Superior temporal gyrus (tissue), 1 donor: ENCODE measurements around the gene HPCAL4.

Experiments used
- DNase-seq: peaks from one replicate; pipeline ENCODE4 v3.0.0-alpha.2; 2016; ENCODE audit errors: extremely low spot score

Gene HPCAL4

GRCh38 chr1:39701049-39701439 is 9.8 kb upstream of the HPCAL4 start:
- DNase-seq: no peak

- DNase-seq: no peak
These were observed 9.1 kb upstream of the HPCAL4 start for GRCh38 chr1:39700348-39700747.

GRCh38 chr1:39699419-39699818 is 8.2 kb upstream of the HPCAL4 start:
- no peak for DNase-seq

- DNase-seq: no peak
These were observed 7.3 kb upstream of the HPCAL4 start for GRCh38 chr1:39698568-39698967.

- no peak for DNase-seq
These were observed 5.2 kb upstream of the HPCAL4 start for GRCh38 chr1:39696448-39696847.

- DNase-seq: no peak
These were observed 3.8 kb upstream of the HPCAL4 start for GRCh38 chr1:39695016-39695415.

- no peak for DNase-seq
These were observed 2.8 kb upstream of the HPCAL4 start for GRCh38 chr1:39694026-39694425.

GRCh38 chr1:39692152-39693074 is 1.2 kb upstream of the HPCAL4 start:
- no peak for DNase-seq

GRCh38 chr1:39690794-39691382 is 345 bp downstream of the HPCAL4 start:
- DNase-seq: no peak

GRCh38 chr1:39690225-39690624 is 1.0 kb downstream of the HPCAL4 start:
- DNase-seq: no peak

GRCh38 chr1:39689635-39690034 is 1.6 kb downstream of the HPCAL4 start:
- DNase-seq: peak; percentile 52

GRCh38 chr1:39689214-39689613 is 2.0 kb downstream of the HPCAL4 start:
- no peak for DNase-seq

- no peak for DNase-seq
These were observed 2.5 kb downstream of the HPCAL4 start for GRCh38 chr1:39688706-39689105.

GRCh38 chr1:39687243-39687642 is 4.0 kb downstream of the HPCAL4 start:
- DNase-seq: no peak

GRCh38 chr1:39685071-39685470 is 6.2 kb downstream of the HPCAL4 start:
- no peak for DNase-seq

- DNase-seq: no peak
These were observed 6.9 kb downstream of the HPCAL4 start for GRCh38 chr1:39684313-39684664.

- DNase-seq: no peak
These were observed 7.5 kb downstream of the HPCAL4 start for GRCh38 chr1:39683591-39684312.

GRCh38 chr1:39681999-39682398 is 9.2 kb downstream of the HPCAL4 start:
- DNase-seq: no peak

- no peak for DNase-seq
These were observed 9.9 kb downstream of the HPCAL4 start for GRCh38 chr1:39681294-39681693.

- no peak for DNase-seq
These were observed 10.5 kb downstream of the HPCAL4 start for GRCh38 chr1:39680751-39681150.

GRCh38 chr1:39679821-39680220 is 11.4 kb downstream of the HPCAL4 start:
- no peak for DNase-seq

- DNase-seq: no peak
These were observed 12.3 kb downstream of the HPCAL4 start for GRCh38 chr1:39678889-39679288.

GRCh38 chr1:39677645-39678044 is 13.6 kb downstream of the HPCAL4 start:
- no peak for DNase-seq
